Heart left ventricle (tissue), 16 donors: ENCODE data around the gene PKNOX2. TPM values are rescaled to one million over a fixed set of nuclear protein-coding genes. Genes with fewer than 3 reads are reported as not detected.

Experiments
- ATAC-seq, 4 donors: fragments of 200-7000 bp; cut with Tn5 transposase; one replicate each; pipeline ENCODE4 v1.9.1; 2020 to 2022; ENCODE audit warnings: moderate library complexity in 4 of 4, mild to moderate bottlenecking in 3 of 4, moderate number of reproducible peaks in 1 of 4
- DNase-seq, 5 donors: peaks; one replicate each; pipeline ENCODE4 v3.0.0-alpha.2; 2020
- H3K27ac ChIP-seq, 12 donors: fragments of 200-600 bp; sonication (generic) in 4 of 12; one replicate each; pipeline versions ENCODE4 v1.5.0 to v1.8.0; 2016 to 2022; ENCODE audit warnings: mild to moderate bottlenecking in 2 of 12
- H3K27me3 ChIP-seq, 9 donors: fragments of 200-600 bp; sonication (generic) in 2 of 9; one replicate each; pipeline versions ENCODE4 v1.5.1 to v1.8.0; 2016 to 2022; ENCODE audit warnings: mild to moderate bottlenecking in 3 of 9
- H3K36me3 ChIP-seq, 9 donors: fragments of 200-600 bp; sonication (generic) in 2 of 9; one replicate each; pipeline versions ENCODE4 v1.5.0 to v1.8.0; 2018 to 2022; ENCODE audit warnings: mild to moderate bottlenecking in 2 of 9
- H3K4me1 ChIP-seq, 12 donors: fragments of 200-600 bp; sonication (generic) in 4 of 12; one replicate each; pipeline versions ENCODE4 v1.5.0 to v1.8.0; 2016 to 2022; ENCODE audit warnings: mild to moderate bottlenecking in 3 of 12
- H3K4me3 ChIP-seq, 12 donors: fragments of 200-600 bp; sonication (generic) in 4 of 12; one replicate each; pipeline versions ENCODE4 v1.5.0 to v1.8.0; 2017 to 2022; ENCODE audit warnings: mild to moderate bottlenecking in 9 of 12, moderate library complexity in 4 of 12
- H3K9me3 ChIP-seq, 12 donors: fragments of 200-600 bp; sonication (generic) in 4 of 12; one replicate each; pipeline versions ENCODE4 v1.5.0 to v1.8.0; 2016 to 2022; ENCODE audit warnings: mild to moderate bottlenecking in 1 of 12
- POLR2A ChIP-seq, 2 donors: fragments of 450-650 bp; IDR thresholded peaks; one replicate each; pipeline ENCODE4 v1.6.1; 2017; ENCODE audit warnings: antibody characterized with exemption in 2 of 2, mild to moderate bottlenecking in 2 of 2, moderate library complexity in 2 of 2
- whole genome bisulfite sequencing, 4 donors: extraction: QIAGEN DNeasy Blood & Tissue Kit in 2 of 4; methylation state at CpG; one replicate each; pipeline versions ENCODE4 v1.1.5 to v1.1.7; 2013 to 2018; 5-methylcytosine and 5-hydroxymethylcytosine counted together
- intact Hi-C, 10 donors: fragments of 100-400 bp; cut with DNase I; formaldehyde crosslinking; loops; one replicate each; pipeline versions ENCODE4 v1.11.1 to v1.14.2; 2022
- polyA plus RNA-seq, 2 donors: library from polyadenylated mRNA; stranded (reverse); fragments of 200-250 nt; gene quantifications; one replicate each; pipeline ENCODE4 v1.2.3, GENCODE V29; 2013
- total RNA-seq, 9 donors: library from RNA; depleted of rRNA in 2 of 9; stranded (reverse); fragments of >200 nt in 2 of 9; fragmentation: NEBNext Ultra II Directional in 3 of 9; extraction: Animal tissue kit (Norgen Biotek cat#: 25700) in 3 of 9; gene quantifications; one replicate each; pipeline versions ENCODE4 v1.1.0 to v1.2.4, GENCODE V29; 2016 to 2023
- TF ChIP-seq, protein P1 (sequence below), 12 donors: fragments of 200-600 bp; sonication (generic) in 4 of 12; IDR thresholded peaks; one replicate each; pipeline versions ENCODE4 v1.5.0 to v1.8.0; 2018 to 2022; ENCODE audit warnings: antibody characterized with exemption in 12 of 12, mild to moderate bottlenecking in 5 of 12
- donor health status: ischemic (EF 13 %, LVEDD 7.1; RV severe dilation, severe dysfunction).
- donor health status: healthy with polysubstance abuse.
- donor health status: DM: no; HTN: yes; CAD: no.
- donor health status: DM: no; HTN: no; CAD: no.
- donor health status: ischemic (EF 25% LVEDD 6.9; RV normal size, moderate dysfunction).
- donor health status: ischemic (EF 25% LVEDD 5.7; RV mildly dilated, moderate dysfunction).
- donor health status: healthy.
- donor health status: DM: yes; HTN: yes; CAD: no.
- donor health status: ischemic (EF 35%, LVEDD 5.7; RV mildly dilated, moderate dysfunction).
- donor health status: nonischemic (EF 11% LVEDD 7.7; RV severe dilation, severe dysfunction).
- donor health status: DM: yes; HTN: yes; CAD: no.
- donor health status: PGD.
- donor health status: ischemic (EF 29% LVEDD 5.4; RV normal size, mild dysfunction).
- donor health status: nonischemic (EF 23%, LVEDD 6.1; RV moderate dilation, normal function).

The PKNOX2 gene
- total and polyA plus RNA-seq, 11 donors: 3.1 to 9.4 (median 4.5) TPM

DNA sequence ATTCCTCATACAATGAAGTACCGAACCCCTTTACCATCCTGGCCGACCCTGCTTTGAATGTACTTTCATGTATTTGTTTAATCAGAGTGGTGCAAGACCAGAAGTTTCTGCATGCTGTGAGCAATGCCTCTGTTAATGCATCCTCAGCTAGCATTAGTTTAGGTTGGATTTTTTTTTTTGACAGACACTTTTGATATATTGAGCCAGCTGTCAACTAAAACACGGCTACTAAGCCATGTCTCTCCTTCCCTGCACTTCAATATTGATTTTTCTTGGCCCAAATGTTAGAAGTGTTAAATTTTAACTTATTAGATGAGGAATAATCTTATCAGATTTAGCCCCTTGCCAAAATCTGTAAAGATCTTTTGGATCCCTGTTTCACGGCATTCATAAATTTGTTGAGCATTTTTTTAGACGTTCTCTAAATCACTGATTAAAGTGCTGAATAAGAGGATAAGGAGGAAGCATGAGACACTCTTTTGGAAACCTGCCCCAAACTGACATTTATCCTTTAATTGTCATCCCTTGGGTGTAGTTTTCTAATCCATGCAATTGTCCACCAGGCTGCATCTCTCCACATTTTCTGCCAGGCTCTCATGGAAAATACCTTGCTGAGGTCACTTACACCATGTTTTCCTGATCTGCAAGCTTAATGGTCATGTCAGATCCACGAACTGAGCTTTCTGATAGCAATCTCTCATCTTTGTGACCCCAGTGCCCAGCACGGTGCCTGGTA lies 200.8 kb downstream of the PKNOX2 start:
- no peak overlapping the region for H3K27ac ChIP-seq
- H3K4me3 ChIP-seq: no peak overlapping the region
- ATAC-seq: no peak
- TF ChIP-seq, protein P1, sequence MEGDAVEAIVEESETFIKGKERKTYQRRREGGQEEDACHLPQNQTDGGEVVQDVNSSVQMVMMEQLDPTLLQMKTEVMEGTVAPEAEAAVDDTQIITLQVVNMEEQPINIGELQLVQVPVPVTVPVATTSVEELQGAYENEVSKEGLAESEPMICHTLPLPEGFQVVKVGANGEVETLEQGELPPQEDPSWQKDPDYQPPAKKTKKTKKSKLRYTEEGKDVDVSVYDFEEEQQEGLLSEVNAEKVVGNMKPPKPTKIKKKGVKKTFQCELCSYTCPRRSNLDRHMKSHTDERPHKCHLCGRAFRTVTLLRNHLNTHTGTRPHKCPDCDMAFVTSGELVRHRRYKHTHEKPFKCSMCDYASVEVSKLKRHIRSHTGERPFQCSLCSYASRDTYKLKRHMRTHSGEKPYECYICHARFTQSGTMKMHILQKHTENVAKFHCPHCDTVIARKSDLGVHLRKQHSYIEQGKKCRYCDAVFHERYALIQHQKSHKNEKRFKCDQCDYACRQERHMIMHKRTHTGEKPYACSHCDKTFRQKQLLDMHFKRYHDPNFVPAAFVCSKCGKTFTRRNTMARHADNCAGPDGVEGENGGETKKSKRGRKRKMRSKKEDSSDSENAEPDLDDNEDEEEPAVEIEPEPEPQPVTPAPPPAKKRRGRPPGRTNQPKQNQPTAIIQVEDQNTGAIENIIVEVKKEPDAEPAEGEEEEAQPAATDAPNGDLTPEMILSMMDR (IDR thresholded peaks at IDR 0.05): no peak
- TF ChIP-seq POLR2A (IDR thresholded peaks at IDR 0.05): no peak
- no peaks in the 10 kb centered on the region for H3K27me3 ChIP-seq
- DNase-seq: no peak
- no peaks in the 10 kb centered on the region for H3K9me3 ChIP-seq
- 79 to 84% (median 83%) methylated on average over 7 of the region's 7 CpGs for WGBS, 4 donors
- intact Hi-C loops: no loop called here
- no peaks in the 10 kb centered on the region for H3K36me3 ChIP-seq
- H3K4me1 ChIP-seq: peaks cover 0 to 12% (median 0%) of the 10 kb centered on the region in 12 donors

DNA sequence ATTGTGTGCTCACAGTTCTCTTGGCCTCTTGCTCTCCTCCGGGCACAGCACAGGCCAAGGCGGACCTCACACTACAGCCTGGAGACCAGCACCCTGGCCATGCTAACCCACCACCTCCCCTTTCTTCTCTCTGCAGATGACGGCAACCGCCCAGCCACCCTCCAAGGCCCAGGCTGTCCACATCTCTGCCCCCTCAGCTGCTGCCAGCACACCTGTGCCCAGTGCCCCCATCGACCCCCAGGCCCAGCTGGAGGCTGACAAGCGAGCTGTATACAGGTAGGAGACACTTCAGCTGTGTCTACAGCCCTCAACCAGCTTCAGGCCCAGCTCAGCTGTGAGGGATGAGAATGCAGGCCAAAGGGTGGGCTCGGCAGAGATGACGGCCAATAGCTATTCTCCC lies 203.2 kb downstream of the PKNOX2 start:
- no peak for DNase-seq
- Histone ChIP-seq H3K9me3 (no peaks in the 10 kb centered on the region), H3K4me3 (no peak overlapping the region), H3K27me3 (no peaks in the 10 kb centered on the region), H3K27ac (no peak overlapping the region), H3K4me1 (peaks cover 0 to 15% (median under 1%) of the 10 kb centered on the region in 12 donors), H3K36me3 (no peaks in the 10 kb centered on the region)
- intact Hi-C loops: no loop called here
- TF ChIP-seq POLR2A (IDR thresholded peaks at IDR 0.05): no peak
- TF ChIP-seq, protein P1 (IDR thresholded peaks at IDR 0.05): no peak
- WGBS, 4 donors: 90 to 93% (median 92%) methylated on average over 8 of the region's 8 CpGs
- no peak for ATAC-seq

DNA sequence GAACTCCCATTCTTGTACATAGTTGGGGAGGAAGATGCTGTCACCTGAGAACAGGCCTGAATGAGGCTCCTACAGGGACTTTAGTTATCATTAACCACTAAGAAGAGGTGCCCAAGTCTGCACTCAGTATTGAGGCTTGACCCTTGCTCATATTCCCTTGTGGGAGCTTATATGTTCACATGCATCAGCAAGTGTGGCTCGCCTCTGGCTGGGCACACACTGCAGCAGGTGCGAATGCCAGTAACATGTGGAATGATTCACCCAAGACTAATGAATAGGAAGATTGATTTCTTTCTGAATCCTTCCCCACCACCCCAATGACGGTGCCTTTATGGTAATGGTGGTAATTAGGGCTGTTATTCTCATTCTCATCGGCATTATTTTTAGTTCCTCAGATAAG lies 204.2 kb downstream of the PKNOX2 start:
- DNase-seq (no peak), ATAC-seq (no peak)
- 70 to 83% (median 77%) methylated on average over 4 of the region's 4 CpGs for WGBS, 4 donors
- no peak overlapping the region for H3K4me3 ChIP-seq
- no peaks in the 10 kb centered on the region for H3K9me3 ChIP-seq
- TF ChIP-seq POLR2A (IDR thresholded peaks at IDR 0.05): no peak
- TF ChIP-seq, protein P1 (IDR thresholded peaks at IDR 0.05): no peak
- no peaks in the 10 kb centered on the region for H3K27me3 ChIP-seq
- H3K36me3 ChIP-seq: no peaks in the 10 kb centered on the region
- no peak overlapping the region for H3K27ac ChIP-seq
- peaks cover 0 to 25% (median 9%) of the 10 kb centered on the region in 12 donors for H3K4me1 ChIP-seq
- intact Hi-C loops: no loop called here

DNA sequence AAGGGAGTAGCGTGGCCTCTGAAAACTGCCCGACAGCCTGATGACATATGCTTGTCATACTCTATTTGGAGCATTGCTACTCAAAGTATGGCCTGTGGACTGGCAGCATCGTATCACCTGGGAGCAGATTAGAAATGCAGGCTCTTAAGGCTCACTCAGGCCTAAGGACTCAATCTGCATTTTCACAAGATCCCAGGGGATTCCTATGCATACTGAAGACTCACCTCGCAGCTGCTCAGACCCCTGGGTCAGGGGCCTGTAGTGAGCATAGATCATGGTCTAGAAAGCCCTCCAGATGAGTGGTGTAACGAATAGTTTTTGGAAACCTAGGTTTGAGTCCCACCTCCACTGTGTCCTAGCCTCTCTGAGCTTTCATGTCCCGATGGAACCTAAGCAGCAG lies 205.3 kb downstream of the PKNOX2 start:
- H3K4me1 ChIP-seq: peaks cover 0 to 34% (median 15%) of the 10 kb centered on the region in 12 donors
- WGBS, 4 donors: 65 to 92% (median 71%) methylated on average over 5 to 6 of the region's 6 CpGs
- H3K27ac ChIP-seq: no peak overlapping the region
- no peaks in the 10 kb centered on the region for H3K9me3 ChIP-seq
- H3K27me3 ChIP-seq: no peaks in the 10 kb centered on the region
- no peak overlapping the region for H3K4me3 ChIP-seq
- intact Hi-C loops: no loop called here
- no peak for ATAC-seq
- TF ChIP-seq, protein P1 (IDR thresholded peaks at IDR 0.05): no peak
- no peak for TF ChIP-seq POLR2A (IDR thresholded peaks at IDR 0.05)
- no peak for DNase-seq
- H3K36me3 ChIP-seq: no peaks in the 10 kb centered on the region
